ENCODE data around the gene NRP2.

- TF ChIP-seq POLR2A (IDR thresholded peaks at IDR 0.05) (no peak), CTCF (IDR thresholded peaks at IDR 0.05 in 4 of 5, conservative IDR thresholded peaks at IDR 0.05 in 1 of 5) (no peak)
Measured at GRCh38 chr2:205770577-205770976, 88.3 kb downstream of the NRP2 start.

Data from gastrocnemius medialis (tissue), 4 donors.